SH-SY5Y (cell line): ENCODE data around the gene SSC5D.

Experiments used
- GATA2 ChIP-seq: IDR thresholded peaks from 2 replicates; pipeline ENCODE4 v1.6.1; 2011; ENCODE audit warnings: mild to moderate bottlenecking, low read depth, low read length
- GATA3 ChIP-seq: IDR thresholded peaks from 2 replicates; pipeline ENCODE4 v1.6.1; 2011; ENCODE audit warnings: low read depth, mild to moderate bottlenecking, low read length, moderate library complexity

DNA sequence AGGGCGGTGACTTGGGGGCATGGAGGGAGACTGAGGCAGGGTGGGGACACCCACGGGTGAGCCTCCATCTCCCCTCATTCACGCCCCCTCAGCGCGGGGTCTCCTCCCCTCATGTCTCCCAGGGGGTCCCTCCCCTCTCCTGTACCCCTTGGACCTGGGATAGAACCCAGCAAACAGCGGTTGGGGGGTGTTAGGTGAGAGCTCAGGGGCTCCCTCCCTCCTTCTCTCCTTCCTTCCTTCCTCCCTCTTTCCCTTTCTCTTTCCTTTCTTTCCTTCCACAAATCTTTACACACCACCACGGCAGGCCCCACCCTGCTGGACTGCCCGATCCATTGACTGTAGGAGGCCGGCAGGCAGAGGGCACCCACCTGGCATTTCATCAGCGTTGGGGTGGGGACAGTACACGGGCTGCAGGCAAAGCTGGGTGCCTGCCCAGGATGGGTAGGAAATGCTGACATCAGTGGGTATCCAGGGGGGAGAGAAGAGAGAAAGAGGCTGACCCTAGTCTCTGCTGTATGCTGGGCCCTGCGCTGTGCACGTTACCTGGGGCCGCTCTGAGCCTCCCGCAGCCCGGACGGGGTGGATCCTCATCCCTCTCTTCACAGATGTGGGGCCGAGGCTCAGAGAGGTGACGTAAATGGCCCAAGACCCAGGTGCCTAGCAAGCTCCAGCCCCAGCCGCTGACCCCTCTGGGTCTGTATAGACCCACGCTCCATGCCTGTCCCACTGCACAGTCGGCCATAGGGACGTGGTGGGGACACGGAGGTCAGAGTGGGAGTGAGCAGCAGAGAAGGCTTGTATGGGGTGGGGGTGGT is 3.5 kb downstream of the SSC5D start:
- TF ChIP-seq GATA3 = no peak
- no peak for TF ChIP-seq GATA2
